HuH-7.5 (cell line): ENCODE measurements around the gene NUDCD2.
"Not testable (repeated sequence)": the region's sequence is repeated elsewhere in the genome, so short reads cannot be mapped to it uniquely, and the experiment has no call there.

Experiments
- DNase-seq: peaks from one replicate; pipeline ENCODE4 v3.0.0; 2011; ENCODE audit warnings: low spot score

Gene NUDCD2

GRCh38 chr5:163467682-163468081 lies 7.8 kb upstream of the NUDCD2 start:
- no peak for DNase-seq

DNA sequence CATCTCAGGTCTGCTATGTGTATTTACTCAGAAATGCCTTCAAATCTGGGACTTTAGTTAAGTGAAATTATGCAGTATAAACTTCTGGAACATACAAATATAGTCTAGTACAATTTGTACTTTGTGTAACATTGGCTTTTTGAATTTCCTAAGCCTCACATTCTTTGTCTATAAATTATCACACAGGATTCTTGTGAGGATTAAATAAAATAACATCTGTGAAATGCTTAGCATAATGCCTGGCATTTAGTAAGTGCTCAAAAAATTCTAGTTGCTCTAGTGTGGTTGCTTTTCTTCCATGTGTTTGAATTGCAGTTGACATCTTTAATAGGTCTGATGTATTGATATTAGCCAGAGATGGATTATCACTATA lies 3.1 kb upstream of the NUDCD2 start:
- no peak for DNase-seq

GRCh38 chr5:163460562-163461171 lies 765 bp upstream of the NUDCD2 start, which contains the start of gene HMMR:
Gene HMMR (plus strand): TSS chr5:163460632. CDS start chr5:163460693, 61 bp downstream.
- no peak for DNase-seq

DNA sequence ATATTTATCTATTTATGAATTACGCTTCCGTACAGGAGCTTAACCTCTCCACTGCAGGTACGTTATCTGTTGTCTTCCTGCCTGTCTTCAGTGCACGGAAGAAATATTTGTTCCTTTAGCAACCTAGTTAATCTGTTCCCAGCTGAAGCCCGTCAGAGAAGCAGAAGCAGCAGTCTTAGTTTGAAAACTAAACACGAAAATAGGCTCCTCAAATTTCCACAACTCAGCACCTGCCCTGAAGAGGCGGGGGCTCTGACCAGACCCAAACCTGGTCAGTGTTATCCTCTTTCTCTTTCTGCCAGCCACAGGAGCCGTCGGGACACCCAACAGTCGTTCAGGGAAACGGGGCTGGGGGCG lies 462 bp downstream of the NUDCD2 start:
- DNase-seq = no peak

DNA sequence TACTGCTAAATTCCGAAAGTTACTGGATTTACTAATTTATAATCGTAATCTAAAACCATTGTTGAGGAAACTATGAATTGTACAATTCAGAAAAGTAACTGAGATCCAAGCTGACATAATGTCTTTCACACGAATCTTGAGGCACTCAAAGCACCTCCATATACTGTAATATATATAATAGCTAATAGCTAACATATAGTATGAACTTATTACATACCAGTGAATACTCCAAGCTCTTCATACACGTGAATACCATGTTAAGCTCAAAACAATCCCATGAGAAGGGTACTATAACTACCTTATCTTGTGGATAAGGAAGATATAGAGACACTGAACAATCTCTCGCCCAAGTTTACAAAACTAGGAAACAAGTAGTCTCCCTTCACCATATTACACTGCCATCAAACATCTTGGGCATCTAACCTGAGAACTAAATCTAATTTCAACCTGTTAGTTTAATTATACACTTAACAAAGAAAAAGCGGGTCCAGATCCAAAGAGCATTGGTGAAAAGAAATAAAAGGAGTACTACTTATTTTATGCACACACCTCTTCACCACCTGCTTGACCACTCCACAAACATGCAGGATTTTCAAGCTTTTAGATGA lies 1.0 kb downstream of the NUDCD2 start:
- DNase-seq = no peak

DNA sequence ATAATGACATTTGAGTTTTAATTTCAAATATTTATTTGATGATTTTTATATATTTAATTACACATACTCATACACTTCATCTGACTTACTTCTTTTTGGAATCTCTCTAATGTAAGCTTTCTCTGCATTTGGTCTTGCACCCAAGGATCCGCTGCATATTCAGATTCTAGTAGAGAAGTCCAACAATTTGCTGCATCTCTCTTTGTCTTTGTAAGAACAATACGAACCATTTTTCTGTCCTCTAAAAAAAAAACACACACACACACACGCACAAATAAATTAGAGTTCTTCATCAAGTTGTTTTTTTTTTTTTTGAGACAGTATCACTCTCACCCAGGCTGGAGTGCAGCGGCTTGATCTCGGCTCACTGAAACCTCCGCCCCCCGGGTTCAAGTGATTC lies 3.1 kb downstream of the NUDCD2 start:
- DNase-seq = no peak

- no peak for DNase-seq
Observed at GRCh38 chr5:163456029-163456589, 3.8 kb downstream of the NUDCD2 start.

DNA sequence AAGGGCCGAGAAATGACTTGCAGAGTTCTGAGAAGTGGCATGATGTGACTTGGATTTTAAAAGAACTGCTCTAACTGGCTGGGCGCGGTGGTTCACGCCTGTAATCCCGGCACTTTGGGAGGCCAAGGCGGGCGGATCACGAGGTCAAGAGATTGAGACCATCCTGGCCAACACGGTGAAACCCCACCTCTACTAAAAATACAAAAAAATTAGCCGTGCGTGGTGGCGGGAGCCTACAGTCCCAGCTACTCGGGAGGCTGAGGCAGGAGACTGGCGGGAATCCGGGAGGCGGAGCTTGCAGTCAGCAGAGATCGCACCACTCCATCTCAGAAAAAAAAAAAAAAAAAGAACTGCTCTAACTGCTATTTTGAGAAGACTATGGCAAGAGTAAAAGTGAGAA lies 4.5 kb downstream of the NUDCD2 start:
- DNase-seq = not testable (repeated sequence)

DNA sequence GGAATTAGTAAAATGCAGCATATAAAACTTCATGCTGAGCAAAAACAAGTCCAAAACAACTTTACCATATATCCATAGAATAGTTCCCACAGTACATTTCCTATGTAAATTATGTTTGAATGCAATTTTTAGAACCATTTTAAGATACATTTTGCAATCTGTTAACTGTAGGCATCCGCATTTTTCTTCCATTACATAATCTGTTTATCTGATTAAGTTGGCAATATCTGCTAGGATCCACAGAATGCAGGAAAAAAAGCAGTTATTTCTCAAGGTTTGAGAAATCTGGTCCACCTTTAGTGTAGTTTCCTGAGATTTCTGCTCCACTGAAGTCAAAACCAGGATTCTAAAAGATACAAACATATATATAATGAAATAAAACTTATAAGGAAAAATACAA lies 6.2 kb downstream of the NUDCD2 start:
- DNase-seq = no peak

GRCh38 chr5:163451489-163451888 lies 8.4 kb downstream of the NUDCD2 start:
- no peak for DNase-seq

DNA sequence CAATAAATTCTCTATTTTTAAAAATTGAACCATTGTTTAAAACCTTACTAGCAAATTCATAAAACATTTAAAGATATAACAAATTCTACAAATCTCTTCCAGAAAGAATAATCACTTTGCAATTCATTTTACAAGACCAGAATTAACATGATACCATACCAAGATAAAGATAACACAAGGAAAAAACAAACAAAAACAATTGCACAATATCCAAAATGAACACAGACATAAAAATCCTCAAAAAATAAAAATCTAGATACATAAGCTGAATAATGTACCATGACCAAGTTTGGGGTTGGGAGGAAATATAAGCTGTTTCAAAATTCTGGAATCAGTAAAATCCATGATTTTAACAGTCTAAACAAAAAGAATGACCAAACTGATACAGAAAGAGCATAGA lies 11.4 kb downstream of the NUDCD2 start:
- no peak for DNase-seq

DNA sequence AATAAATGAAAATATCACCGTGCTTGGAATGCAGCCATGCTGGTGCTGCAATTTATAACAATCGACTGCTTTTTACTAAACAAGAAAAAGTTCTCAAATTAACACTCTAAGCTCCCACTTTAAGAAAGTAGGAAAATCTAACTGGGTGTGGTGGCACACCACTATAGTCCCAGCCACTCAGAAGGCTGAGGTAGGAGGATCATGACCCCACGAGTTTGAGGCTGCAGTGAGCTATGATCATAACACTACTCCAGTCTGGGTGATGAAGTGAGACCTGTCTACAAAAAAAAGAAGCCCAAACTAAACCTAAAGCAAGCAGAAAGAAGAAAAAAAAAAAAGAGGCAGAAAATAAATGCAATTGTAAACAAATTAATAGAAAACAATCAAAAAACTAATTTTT lies 12.0 kb downstream of the NUDCD2 start:
- no peak for DNase-seq

- no peak for DNase-seq
Observed at GRCh38 chr5:163447191-163447590, 12.7 kb downstream of the NUDCD2 start.

DNA sequence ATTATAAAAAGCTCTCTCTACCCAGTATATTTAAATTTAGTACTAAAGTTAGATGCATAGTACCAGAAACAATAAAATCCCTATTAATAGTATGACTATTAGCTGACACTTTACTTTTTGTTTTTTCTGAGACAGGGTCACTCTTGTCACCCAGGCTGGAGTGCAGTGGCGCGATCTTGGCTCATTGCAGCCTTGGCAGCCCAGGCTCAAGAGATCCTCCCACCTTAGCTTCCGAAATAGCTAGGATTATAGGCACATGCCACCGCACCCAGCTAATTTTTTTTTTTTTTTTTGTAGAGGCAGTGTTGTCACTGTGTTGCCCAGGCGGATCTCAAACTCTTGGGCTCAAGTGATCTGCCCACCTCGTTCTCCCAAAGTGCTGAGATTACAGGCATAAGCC lies 14.6 kb downstream of the NUDCD2 start:
- no peak for DNase-seq

GRCh38 chr5:163444526-163444925 lies 15.4 kb downstream of the NUDCD2 start:
- DNase-seq = no peak

GRCh38 chr5:163440954-163441353 lies 18.9 kb downstream of the NUDCD2 start:
- DNase-seq = no peak

DNA sequence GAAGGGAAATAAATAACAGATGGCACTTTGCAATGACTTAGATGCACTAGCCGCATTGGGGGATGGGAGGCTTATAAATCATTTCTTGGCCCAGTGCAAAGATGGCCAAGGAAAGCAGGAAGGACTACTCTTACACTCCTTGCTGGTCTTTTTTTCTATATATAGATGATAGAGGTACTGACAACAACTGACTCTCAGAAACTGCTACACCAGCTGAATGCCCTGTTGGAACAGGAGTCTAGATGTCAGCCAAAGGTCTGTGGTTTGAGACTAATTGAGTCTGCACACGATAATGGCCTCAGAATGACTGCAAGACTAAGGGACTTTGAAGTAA lies 20.8 kb downstream of the NUDCD2 start:
- no peak for DNase-seq

DNA sequence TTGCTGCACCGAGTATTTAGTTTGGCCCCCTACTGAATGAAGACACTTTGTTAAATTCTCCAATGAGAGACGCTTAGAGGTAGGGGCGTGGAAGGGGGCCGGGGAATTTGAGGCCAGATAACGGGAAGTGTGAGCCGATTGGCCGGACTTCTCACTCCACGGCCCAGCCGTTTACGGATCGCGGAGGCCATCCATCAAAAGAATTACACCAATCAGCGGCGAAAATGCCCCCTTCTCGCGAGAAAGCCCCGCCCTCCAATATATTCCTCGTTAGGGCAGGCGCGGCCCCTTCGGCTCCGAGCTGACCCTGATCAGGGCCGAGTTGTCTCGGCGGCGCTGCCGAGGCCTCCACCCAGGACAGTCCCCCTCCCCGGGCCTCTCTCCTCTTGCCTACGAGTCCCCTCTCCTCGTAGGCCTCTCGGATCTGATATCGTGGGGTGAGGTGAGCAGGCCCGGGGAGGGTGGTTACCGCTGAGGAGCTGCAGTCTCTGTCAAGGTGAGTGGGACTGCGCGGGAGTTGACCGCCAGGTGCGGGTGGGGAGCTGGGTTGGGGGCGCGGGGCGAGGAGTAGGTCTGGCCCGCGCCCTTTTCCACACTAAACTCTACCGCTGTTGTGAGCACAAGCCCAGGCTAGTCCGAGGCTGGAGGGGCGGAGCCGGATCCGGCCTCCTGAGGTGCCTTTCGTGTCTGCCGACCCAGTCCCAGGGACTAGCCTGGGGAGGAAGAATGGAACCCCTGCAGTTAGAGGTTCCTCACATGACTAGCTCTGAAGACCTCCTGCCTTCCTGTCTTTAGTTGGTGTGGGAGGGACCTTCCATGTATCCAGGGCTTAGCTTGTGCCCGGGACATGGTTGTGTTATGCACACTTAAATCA lies 22.4 kb downstream of the NUDCD2 start, which contains the start of gene CCNG1:
Gene CCNG1, plus strand, starts transcription at position 287 of the 874 bp plus-strand sequence. CDS start 1,662 bp downstream, outside the sequence.
- DNase-seq = peak; percentile 67

- no peak for DNase-seq
Observed at GRCh38 chr5:163437011-163437308, 22.9 kb downstream of the NUDCD2 start.

DNA sequence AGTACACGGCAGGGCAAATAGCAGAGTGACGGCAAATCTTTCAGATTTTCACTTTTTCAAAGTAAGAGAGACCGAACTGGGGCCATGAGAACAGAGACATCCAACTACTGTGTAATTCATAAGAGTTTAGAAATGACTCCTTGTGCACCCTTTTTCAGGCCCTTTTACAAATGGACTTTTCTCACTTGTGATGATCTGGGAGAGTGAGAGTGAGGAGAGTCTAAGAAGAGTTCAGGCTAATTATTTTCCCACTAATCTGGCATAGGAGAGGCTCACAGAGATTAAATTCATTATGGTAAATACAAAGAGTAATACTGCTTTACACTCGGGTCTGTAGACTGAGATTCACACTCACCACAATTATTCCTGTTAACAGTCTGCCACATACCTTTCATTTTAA lies 23.4 kb downstream of the NUDCD2 start:
- DNase-seq = no peak

GRCh38 chr5:163434401-163434866 lies 25.5 kb downstream of the NUDCD2 start:
- DNase-seq = no peak

- no peak for DNase-seq
Observed at GRCh38 chr5:163433271-163433670, 26.6 kb downstream of the NUDCD2 start.

GRCh38 chr5:163432544-163432943 lies 27.4 kb downstream of the NUDCD2 start:
- no peak for DNase-seq
